Subcutaneous abdominal adipose tissue (tissue), 5 donors: ENCODE data around the gene ZNF169.

Source experiments
- H3K27ac ChIP-seq: one replicate; pipeline ENCODE4 v1.7.0; 2013; ENCODE audit warnings: low read depth, mild to moderate bottlenecking, inconsistent platforms, low read length, moderate library complexity
- H3K27me3 ChIP-seq, 5 donors: one replicate each; pipeline ENCODE4 v1.7.0; 2013; ENCODE audit warnings: low read length in 5 of 5, inconsistent platforms in 1 of 5; ENCODE audit not compliant: control insufficient read depth in 5 of 5, insufficient read depth in 4 of 5
- H3K36me3 ChIP-seq, 5 donors: one replicate each; pipeline ENCODE4 v1.7.0; 2013; ENCODE audit warnings: low read length in 5 of 5; ENCODE audit not compliant: control insufficient read depth in 5 of 5, insufficient read depth in 5 of 5
- H3K4me1 ChIP-seq, 5 donors: one replicate each; pipeline ENCODE4 v1.7.0; 2013; ENCODE audit warnings: low read length in 5 of 5, mild to moderate bottlenecking in 3 of 5, moderate library complexity in 1 of 5; ENCODE audit not compliant: control insufficient read depth in 5 of 5, insufficient read depth in 5 of 5
- H3K4me3 ChIP-seq, 5 donors: one replicate each; pipeline ENCODE4 v1.7.0; 2013; ENCODE audit warnings: low read length in 5 of 5, low read depth in 1 of 5
- H3K9ac ChIP-seq, 5 donors: one replicate each; pipeline ENCODE4 v1.7.0; 2013; ENCODE audit warnings: low read length in 5 of 5, mild to moderate bottlenecking in 4 of 5, moderate library complexity in 3 of 5
- H3K9me3 ChIP-seq, 5 donors: one replicate each; pipeline ENCODE4 v1.7.0; 2013; ENCODE audit warnings: low read length in 5 of 5; ENCODE audit not compliant: control insufficient read depth in 5 of 5
- donor health status: healthy.
- donor health status: healthy.
- donor health status: healthy.
- donor health status: healthy.
- donor health status: healthy.

ZNF169 gene

DNA sequence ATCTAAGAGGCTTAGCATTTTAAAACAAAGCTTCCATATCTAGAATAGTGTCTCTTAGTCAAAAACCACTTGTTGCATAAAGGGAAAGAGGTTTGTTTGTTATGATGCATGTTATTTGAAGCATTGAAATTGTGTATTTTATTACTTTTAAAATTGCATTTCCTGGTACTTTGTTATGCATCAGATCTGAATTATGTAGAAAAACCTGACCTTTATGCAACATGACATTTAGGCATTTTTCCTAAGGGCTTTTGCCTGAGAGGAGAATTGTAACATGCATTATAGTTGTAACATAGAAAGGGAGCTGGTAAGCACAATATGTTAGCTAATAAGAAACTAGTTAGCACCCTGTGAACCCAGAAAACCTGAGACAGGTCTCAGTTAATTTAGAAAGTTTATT is 22.0 kb downstream of the ZNF169 start:
- Histone ChIP-seq H3K27me3 (no peaks in the 10 kb centered on the region), H3K4me1 (no peaks in the 10 kb centered on the region), H3K4me3 (no peak overlapping the region), H3K36me3 (peaks cover 11 to 22% (median 17%) of the 10 kb centered on the region in 5 donors), H3K27ac (no peak overlapping the region), H3K9me3 (peaks cover 0 to 4% (median 0%) of the 10 kb centered on the region in 5 donors), H3K9ac (no peak overlapping the region)

DNA sequence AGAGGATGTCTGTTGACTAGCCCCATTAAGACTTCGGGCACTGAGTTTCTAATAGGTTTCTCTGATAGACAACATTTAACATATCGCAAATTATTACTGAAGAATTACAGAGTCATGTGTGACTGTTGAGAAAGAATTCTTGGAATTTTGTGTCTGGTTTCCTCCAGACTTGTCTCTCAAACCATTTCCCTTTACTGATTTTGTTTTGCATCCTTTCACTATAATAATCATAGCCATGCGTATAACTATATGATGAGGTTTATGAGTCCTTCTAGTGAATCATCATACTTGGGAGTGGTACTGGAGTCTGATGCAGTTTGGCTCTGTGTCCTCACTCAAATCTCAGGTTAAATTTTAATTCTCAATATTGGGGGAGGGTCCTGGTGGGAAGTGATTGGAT is 27.0 kb downstream of the ZNF169 start:
- Histone ChIP-seq H3K9ac (no peak overlapping the region), H3K27me3 (no peaks in the 10 kb centered on the region), H3K4me3 (no peak overlapping the region), H3K4me1 (peaks cover 0 to 4% (median 0%) of the 10 kb centered on the region in 5 donors), H3K9me3 (no peaks in the 10 kb centered on the region), H3K36me3 (peaks cover 0 to 14% (median 4%) of the 10 kb centered on the region in 5 donors), H3K27ac (no peak overlapping the region)

DNA sequence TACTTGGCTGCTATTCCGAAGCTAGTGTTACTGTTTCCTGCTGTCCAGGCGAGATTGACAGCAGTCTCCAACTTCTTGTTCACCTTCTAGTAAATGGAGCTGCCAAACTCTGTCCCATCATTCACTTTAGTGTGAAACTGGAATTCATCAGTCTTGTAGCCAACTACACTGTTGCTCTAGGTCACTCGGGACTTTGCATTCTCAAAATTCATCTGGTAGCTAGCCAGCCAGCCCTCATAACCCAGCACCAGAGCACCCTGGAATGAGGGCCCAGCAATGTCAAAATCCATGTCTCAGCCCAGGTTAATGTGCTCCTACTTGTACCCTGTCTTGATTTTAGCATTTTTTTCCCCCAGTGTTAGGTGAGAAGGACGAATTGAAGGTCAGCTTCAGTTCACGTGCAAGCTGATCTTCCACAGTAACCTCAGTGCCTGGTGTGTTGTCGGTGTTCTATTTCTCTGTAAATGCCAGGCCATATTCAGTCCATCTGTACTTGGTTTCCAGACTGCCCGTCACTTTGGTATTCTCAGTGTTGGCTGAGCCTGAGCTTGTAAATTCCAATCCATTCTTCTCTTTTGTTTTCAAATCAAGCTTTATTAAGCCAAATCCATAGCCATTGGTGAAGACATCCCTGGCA is 28.9 kb downstream of the ZNF169 start:
- Histone ChIP-seq H3K27ac (no peak overlapping the region), H3K4me1 (peaks cover 0 to 4% (median 0%) of the 10 kb centered on the region in 5 donors), H3K9me3 (no peaks in the 10 kb centered on the region), H3K4me3 (no peak overlapping the region), H3K27me3 (no peaks in the 10 kb centered on the region), H3K9ac (no peak overlapping the region), H3K36me3 (peaks cover 0 to 23% (median 13%) of the 10 kb centered on the region in 5 donors)

- no peaks in the 10 kb centered on the region for H3K27me3 ChIP-seq
- peaks cover 0 to 39% (median 22%) of the 10 kb centered on the region in 5 donors for H3K36me3 ChIP-seq
- no peak overlapping the region for H3K27ac ChIP-seq
- H3K4me3 ChIP-seq, result no peak overlapping the region
- H3K4me1 ChIP-seq, result peaks cover 0 to 4% (median 0%) of the 10 kb centered on the region in 5 donors
- no peaks in the 10 kb centered on the region for H3K9me3 ChIP-seq
- H3K9ac ChIP-seq, result no peak overlapping the region
Observed at GRCh38 chr9:94289691-94290090, 30.6 kb downstream of the ZNF169 start.

DNA sequence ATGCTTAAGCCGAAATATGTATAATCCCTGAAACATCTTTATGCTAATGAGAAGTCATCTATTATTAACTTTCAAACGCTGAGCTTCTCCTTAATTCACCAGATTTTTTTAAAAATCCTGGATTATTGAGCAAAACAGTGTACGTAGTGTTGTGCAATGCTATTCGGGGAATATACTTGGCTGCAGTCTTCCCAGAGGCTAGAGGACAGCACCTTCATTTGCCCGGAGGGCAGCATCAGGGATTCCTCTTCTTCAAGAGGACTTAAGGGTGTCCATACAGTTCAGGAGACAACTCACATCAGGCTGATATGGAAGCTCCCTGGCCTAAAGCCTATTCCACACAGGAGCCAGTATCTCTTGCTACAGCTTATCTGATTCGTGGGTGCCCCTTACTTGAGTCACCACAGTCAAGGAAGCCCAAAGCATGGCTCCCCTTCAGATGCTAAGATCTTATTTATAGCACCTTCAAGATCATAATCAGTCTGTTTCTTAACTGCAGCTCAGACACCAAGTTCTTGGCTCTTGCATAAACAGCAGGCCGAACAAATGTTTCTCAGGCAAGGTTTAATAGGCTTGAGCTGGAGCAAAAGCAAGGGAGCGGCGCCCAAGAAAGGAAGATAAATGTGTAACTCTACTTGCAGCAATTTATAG is 40.0 kb downstream of the ZNF169 start:
- H3K27ac ChIP-seq, result no peak overlapping the region
- peaks cover 0 to 4% (median 0%) of the 10 kb centered on the region in 5 donors for H3K4me1 ChIP-seq
- no peak overlapping the region for H3K9ac ChIP-seq
- H3K36me3 ChIP-seq, result peaks cover 8 to 30% (median 15%) of the 10 kb centered on the region in 5 donors
- H3K9me3 ChIP-seq, result no peaks in the 10 kb centered on the region
- no peak overlapping the region for H3K4me3 ChIP-seq
- no peaks in the 10 kb centered on the region for H3K27me3 ChIP-seq

- Histone ChIP-seq H3K36me3 (peaks cover 3 to 18% (median 15%) of the 10 kb centered on the region in 5 donors), H3K9me3 (no peaks in the 10 kb centered on the region), H3K4me1 (peaks cover 0 to 4% (median 0%) of the 10 kb centered on the region in 5 donors), H3K27me3 (no peaks in the 10 kb centered on the region), H3K9ac (no peak overlapping the region), H3K27ac (no peak overlapping the region), H3K4me3 (no peak overlapping the region)
Observed at GRCh38 chr9:94300470-94301301, 41.6 kb downstream of the ZNF169 start.

DNA sequence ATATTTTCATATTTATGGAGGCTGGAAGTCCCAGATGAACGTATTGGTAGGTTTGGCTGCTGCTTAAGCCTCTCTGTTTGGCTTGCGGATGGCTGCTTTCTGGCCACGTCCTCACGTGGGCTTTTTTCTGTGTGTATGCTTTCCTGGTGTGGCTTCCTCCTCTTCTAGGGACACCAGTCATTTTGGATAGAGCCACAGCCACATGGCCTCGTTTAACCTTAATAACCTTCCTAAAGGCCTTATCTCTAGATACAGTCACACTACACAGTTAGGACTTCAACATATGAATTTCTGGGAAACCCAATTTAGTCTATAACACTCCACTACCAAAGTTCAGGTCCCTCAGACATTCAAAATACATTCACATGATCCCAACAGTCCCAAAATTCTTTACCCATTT is 42.5 kb downstream of the ZNF169 start:
- Histone ChIP-seq H3K36me3 (peaks cover 0 to 18% (median 15%) of the 10 kb centered on the region in 5 donors), H3K27ac (no peak overlapping the region), H3K4me1 (peaks cover 0 to 4% (median 0%) of the 10 kb centered on the region in 5 donors), H3K27me3 (no peaks in the 10 kb centered on the region), H3K9me3 (no peaks in the 10 kb centered on the region), H3K9ac (no peak overlapping the region), H3K4me3 (no peak overlapping the region)

DNA sequence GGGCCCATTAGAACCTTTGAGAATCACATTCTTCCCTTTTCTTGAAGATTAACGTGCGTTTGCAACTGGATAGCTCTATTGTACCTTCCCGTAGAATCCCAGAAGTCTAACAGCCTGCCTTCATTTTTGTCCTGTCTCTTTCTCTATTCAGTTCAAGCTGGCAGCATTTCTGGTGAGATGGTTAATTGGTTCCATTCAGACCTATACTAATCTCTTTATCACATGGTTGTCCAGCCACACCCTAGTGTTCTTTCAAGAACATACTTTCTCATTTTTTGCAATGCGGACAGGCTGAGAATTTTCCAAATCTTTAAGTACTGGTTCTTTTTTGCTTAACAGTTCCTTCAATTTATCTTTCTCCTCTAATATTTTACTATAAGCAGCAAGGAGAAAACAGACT is 43.3 kb downstream of the ZNF169 start:
- Histone ChIP-seq H3K9me3 (no peaks in the 10 kb centered on the region), H3K27me3 (no peaks in the 10 kb centered on the region), H3K9ac (no peak overlapping the region), H3K4me3 (no peak overlapping the region), H3K27ac (no peak overlapping the region), H3K36me3 (peaks cover 0 to 18% (median 15%) of the 10 kb centered on the region in 5 donors), H3K4me1 (peaks cover 0 to 4% (median 0%) of the 10 kb centered on the region in 5 donors)

DNA sequence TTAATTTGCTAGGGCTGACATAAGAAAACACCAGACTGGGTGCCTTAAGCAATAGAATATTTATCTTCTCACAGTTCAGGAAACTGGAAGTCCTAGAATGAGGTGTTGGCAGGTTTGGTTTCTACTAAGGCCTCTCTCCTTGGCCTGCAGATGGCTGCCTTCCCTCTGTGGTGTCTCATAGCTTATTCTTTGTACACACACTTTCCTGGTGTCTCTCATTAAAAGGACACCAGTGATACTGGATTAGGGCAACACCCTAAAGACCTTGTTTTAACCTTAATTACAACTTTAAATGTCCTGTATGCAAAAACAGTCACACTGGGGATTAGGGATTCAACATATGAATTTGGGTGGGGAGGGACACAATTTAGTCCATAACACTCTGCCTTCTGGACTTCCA is 44.2 kb downstream of the ZNF169 start:
- peaks cover 0 to 18% (median 15%) of the 10 kb centered on the region in 5 donors for H3K36me3 ChIP-seq
- H3K4me3 ChIP-seq, result no peak overlapping the region
- H3K9me3 ChIP-seq, result no peaks in the 10 kb centered on the region
- H3K27ac ChIP-seq, result no peak overlapping the region
- no peak overlapping the region for H3K9ac ChIP-seq
- H3K4me1 ChIP-seq, result peaks cover 0 to 4% (median 0%) of the 10 kb centered on the region in 5 donors
- H3K27me3 ChIP-seq, result no peaks in the 10 kb centered on the region
